Testis (tissue), 3 donors: ENCODE data around the gene TMEM63A. TPM values are rescaled to one million over a fixed set of nuclear protein-coding genes. Genes with fewer than 3 reads are reported as not detected.

ENCODE experiments used
- DNase-seq: peaks from one replicate; pipeline ENCODE4 v3.0.0-alpha.2; 2019
- H3K27ac ChIP-seq, 2 donors: fragments of 200-600 bp; sonication (generic); one replicate each; pipeline ENCODE4 v1.5.1; 2019
- H3K27me3 ChIP-seq: fragments of 200-600 bp; sonication (generic); one replicate; pipeline ENCODE4 v1.5.1; 2019
- H3K36me3 ChIP-seq: fragments of 200-600 bp; sonication (generic); one replicate; pipeline ENCODE4 v1.5.1; 2017; ENCODE audit warnings: low read depth; ENCODE audit errors: missing control alignments
- H3K4me1 ChIP-seq: fragments of 200-600 bp; sonication (generic); one replicate; pipeline ENCODE4 v1.5.1; 2019
- H3K4me3 ChIP-seq, 2 donors: fragments of 200-600 bp; sonication (generic); one replicate each; pipeline ENCODE4 v1.5.1; 2017 to 2019
- H3K9me3 ChIP-seq: fragments of 200-600 bp; sonication (generic); one replicate; pipeline ENCODE4 v1.5.1; 2017
- POLR2A ChIP-seq: fragments of 450-650 bp; IDR thresholded peaks from one replicate; pipeline ENCODE4 v1.6.1; 2017; ENCODE audit warnings: antibody characterized with exemption, mild to moderate bottlenecking, moderate library complexity
- WGBS, 2 donors: methylation state at CpG; one replicate each; pipeline ENCODE4 v1.1.5; 2018; 5-methylcytosine and 5-hydroxymethylcytosine counted together
- intact Hi-C: fragments of 100-400 bp; cut with DNase I; formaldehyde crosslinking; loops from one replicate; pipeline ENCODE4 v1.15.1; 2023; ENCODE audit warnings: low total_unique reads
- polyA plus RNA-seq: library from polyadenylated mRNA; stranded (reverse); fragments of 350-450 nt; fragmentation: Illumina TruSeq; extraction: RNeasy Lipid Tissue Mini Kit (QIAGEN cat#74804); gene quantifications from one replicate; pipeline ENCODE4 v1.2.3, GENCODE V29; 2014; ENCODE audit warnings: low read depth, low replicate concordance; ENCODE audit not compliant: insufficient read depth
- total RNA-seq, 2 donors: library from RNA; depleted of rRNA; stranded (reverse); fragments of >200 nt; gene quantifications; one replicate each; pipeline ENCODE4 v1.2.3, GENCODE V29; 2016
- TF ChIP-seq, protein P1 (sequence below), 3 experiments: fragments of 450-650 bp in 2 of 3; fragments of 200-600 bp in 1 of 3; sonication (generic) in 1 of 3; IDR thresholded peaks; one replicate each; pipeline ENCODE4 v1.5.1; 2016 to 2019; ENCODE audit warnings: antibody characterized with exemption in 3 of 3, mild to moderate bottlenecking in 2 of 3, moderate library complexity in 1 of 3

TMEM63A gene
- total and polyA plus RNA-seq, 3 donors from 2014 or later: 13.6 to 51.7 (median 46.9) TPM

DNA sequence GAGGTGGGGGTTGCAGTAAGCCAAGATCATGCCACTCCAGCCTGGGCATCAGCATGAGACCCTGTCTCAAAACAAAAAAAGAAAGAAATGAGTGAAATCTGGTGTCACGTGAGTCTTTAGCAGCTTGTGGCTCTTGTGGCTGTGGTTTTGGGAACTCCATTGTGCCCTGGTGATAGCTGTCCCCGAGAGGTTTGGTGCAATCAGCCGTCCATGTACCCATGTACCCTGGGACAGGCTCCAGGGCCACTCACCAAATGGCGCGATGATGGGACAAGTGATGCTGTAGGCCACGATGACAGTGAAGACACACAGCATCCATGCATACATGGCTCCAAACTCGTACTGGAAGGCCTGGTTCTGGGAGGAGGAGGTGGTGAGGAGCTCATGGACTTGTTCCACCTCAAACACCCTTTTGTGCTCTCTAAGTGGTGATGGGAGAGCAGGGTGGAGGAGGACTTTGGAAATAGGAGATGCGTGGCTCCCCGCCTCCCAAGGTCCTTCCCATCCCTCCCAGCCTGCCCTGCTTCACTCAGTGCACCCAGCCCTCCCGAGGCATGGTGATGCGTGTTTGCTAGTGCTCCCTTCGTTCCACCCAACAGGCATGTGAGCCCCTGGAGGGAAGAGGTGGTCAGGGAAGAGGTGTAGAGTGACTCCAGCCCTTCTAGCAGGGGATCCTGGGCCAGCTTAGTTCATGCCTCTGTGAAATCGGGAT, 29.6 kb downstream of the TMEM63A start:
- Histone ChIP-seq H3K4me3 (no peak overlapping the region), H3K4me1 (peaks cover 4% of the 10 kb centered on the region), H3K27me3 (no peaks in the 10 kb centered on the region), H3K36me3 (no peaks in the 10 kb centered on the region), H3K9me3 (no peaks in the 10 kb centered on the region), H3K27ac (no peak overlapping the region)
- TF ChIP-seq, protein P1, sequence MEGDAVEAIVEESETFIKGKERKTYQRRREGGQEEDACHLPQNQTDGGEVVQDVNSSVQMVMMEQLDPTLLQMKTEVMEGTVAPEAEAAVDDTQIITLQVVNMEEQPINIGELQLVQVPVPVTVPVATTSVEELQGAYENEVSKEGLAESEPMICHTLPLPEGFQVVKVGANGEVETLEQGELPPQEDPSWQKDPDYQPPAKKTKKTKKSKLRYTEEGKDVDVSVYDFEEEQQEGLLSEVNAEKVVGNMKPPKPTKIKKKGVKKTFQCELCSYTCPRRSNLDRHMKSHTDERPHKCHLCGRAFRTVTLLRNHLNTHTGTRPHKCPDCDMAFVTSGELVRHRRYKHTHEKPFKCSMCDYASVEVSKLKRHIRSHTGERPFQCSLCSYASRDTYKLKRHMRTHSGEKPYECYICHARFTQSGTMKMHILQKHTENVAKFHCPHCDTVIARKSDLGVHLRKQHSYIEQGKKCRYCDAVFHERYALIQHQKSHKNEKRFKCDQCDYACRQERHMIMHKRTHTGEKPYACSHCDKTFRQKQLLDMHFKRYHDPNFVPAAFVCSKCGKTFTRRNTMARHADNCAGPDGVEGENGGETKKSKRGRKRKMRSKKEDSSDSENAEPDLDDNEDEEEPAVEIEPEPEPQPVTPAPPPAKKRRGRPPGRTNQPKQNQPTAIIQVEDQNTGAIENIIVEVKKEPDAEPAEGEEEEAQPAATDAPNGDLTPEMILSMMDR (IDR thresholded peaks at IDR 0.05): no peak
- TF ChIP-seq POLR2A: no peak
- DNase-seq: no peak
- 91 to 92% methylated on average over 12 to 13 of the region's 13 CpGs for WGBS, 2 donors
- intact Hi-C loops: no loop called here

DNA sequence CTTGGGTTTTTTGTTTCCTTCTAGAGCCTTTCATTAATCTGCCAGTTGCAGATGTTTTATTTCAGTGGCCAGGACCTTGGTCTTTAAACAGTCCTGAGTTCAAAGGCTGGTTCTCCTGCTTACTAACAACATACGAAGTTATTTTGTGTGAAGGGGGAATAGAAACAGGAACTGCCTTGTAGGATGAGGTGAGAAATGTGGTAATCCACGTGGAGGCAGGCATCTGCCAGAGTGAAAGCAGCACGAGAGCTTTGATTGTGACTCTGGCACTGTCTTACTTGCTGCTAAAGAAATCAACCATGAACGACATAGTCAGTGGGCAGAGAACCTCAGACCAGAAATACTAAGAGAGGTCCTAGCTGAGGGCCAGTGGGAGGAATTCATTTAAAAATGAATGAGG, 30.4 kb downstream of the TMEM63A start:
- intact Hi-C loops: no loop called here

DNA sequence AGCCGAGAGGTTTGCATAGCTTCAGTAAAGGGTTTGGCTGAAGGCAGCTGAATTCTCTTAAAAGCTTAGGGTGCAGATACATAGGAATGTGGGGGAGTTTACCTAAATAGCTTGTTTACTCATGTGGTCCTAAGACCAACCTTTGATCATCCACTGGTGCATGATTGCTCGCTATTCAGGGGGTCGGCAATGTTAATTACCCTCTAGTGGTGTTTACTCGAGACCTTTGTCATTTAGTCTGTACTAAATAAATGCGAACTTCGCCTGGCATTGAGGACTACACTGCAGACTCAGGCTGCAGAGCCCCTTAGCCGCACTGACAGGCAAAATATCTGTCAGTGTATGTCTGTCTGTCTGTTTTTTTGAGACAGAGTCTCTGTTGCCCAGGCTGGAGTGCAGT, 31.8 kb downstream of the TMEM63A start:
- TF ChIP-seq POLR2A: no peak
- TF ChIP-seq, protein P1 (IDR thresholded peaks at IDR 0.05): no peak
- H3K27me3 ChIP-seq: no peaks in the 10 kb centered on the region
- H3K9me3 ChIP-seq: no peaks in the 10 kb centered on the region
- H3K27ac ChIP-seq: no peak overlapping the region
- H3K4me3 ChIP-seq: no peak overlapping the region
- H3K36me3 ChIP-seq: no peaks in the 10 kb centered on the region
- peaks cover 4% of the 10 kb centered on the region for H3K4me1 ChIP-seq
- intact Hi-C loops: no loop called here
- 90% methylated on average over 7 of the region's 7 CpGs for WGBS, 2 donors
- no peak for DNase-seq

More for the DNA sequence above, 30.4 kb downstream of the TMEM63A start:
- Histone ChIP-seq H3K9me3 (no peaks in the 10 kb centered on the region), H3K4me1 (peaks cover 4% of the 10 kb centered on the region), H3K36me3 (no peaks in the 10 kb centered on the region), H3K27ac (no peak overlapping the region), H3K4me3 (no peak overlapping the region), H3K27me3 (no peaks in the 10 kb centered on the region)
- TF ChIP-seq POLR2A: no peak
- TF ChIP-seq, protein P1 (IDR thresholded peaks at IDR 0.05): no peak
- WGBS, 2 donors: 48 to 52% methylated on average over 4 of the region's 4 CpGs
- no peak for DNase-seq

DNA sequence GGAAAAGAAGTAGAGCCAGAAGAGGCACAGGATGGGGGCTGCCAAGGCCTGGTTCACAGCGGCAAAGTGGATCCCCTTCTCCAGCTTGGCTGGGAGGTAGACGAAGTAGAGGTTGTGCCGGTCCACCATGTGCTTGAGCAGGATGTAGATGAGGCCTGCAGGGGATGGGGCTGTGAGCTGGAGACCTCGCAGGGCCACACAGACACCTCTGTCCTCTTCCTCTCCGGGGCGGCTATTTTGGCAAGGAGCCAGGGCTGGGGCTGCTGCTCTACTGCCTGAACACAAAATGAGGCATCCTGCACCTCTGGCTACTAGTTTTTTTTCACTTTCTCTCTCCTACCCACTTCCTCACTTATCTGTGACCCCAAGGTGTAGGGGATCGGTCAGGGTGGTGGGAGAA, 32.3 kb downstream of the TMEM63A start:
- WGBS, 2 donors: 76 to 82% methylated on average over 7 of the region's 7 CpGs
- Histone ChIP-seq H3K27ac (no peak overlapping the region), H3K4me1 (peaks cover 4% of the 10 kb centered on the region), H3K9me3 (no peaks in the 10 kb centered on the region), H3K4me3 (no peak overlapping the region), H3K36me3 (no peaks in the 10 kb centered on the region), H3K27me3 (no peaks in the 10 kb centered on the region)
- intact Hi-C loops: no loop called here
- DNase-seq: no peak
- TF ChIP-seq, protein P1 (IDR thresholded peaks at IDR 0.05): no peak
- TF ChIP-seq POLR2A: no peak
